Subcutaneous adipose tissue (tissue), 4 donors: ENCODE data around the gene CEP44. TPM values are rescaled to one million over a fixed set of nuclear protein-coding genes. Genes with fewer than 3 reads are reported as not detected.

Source experiments
- CTCF ChIP-seq: fragments of 450-650 bp; IDR thresholded peaks from one replicate; pipeline ENCODE4 v1.5.1; 2016; ENCODE audit warnings: low read depth, mild to moderate bottlenecking, control low read depth, antibody characterized with exemption, moderate library complexity
- total RNA-seq, 4 donors: library from RNA; depleted of rRNA; stranded (reverse); fragments of >200 nt; gene quantifications; one replicate each; pipeline ENCODE4 v1.1.0, GENCODE V29; 2016

CEP44 gene
- total RNA-seq, 4 donors from 2014 or later = 14.7 to 18.7 (median 18.4) TPM

GRCh38 chr4:174358829-174359228 lies 75.1 kb downstream of the CEP44 start:
- TF ChIP-seq CTCF = no peak

GRCh38 chr4:174362340-174362739 lies 78.6 kb downstream of the CEP44 start:
- TF ChIP-seq CTCF = no peak

GRCh38 chr4:174365018-174365587 lies 81.4 kb downstream of the CEP44 start:
- TF ChIP-seq CTCF = no peak

GRCh38 chr4:174369985-174370384 lies 86.3 kb downstream of the CEP44 start:
- no peak for TF ChIP-seq CTCF

- no peak for TF ChIP-seq CTCF
Measured at GRCh38 chr4:174373821-174374220, 90.1 kb downstream of the CEP44 start.

GRCh38 chr4:174375422-174375821 lies 91.7 kb downstream of the CEP44 start:
- no peak for TF ChIP-seq CTCF

GRCh38 chr4:174377613-174378012 lies 93.9 kb downstream of the CEP44 start:
- no peak for TF ChIP-seq CTCF
